IPS-11a (cell line): Measurements from ENCODE around the gene WDR59.
"Not testable (repeated sequence)": the region's sequence is repeated elsewhere in the genome, so short reads cannot be mapped to it uniquely, and the experiment has no call there.

Experiments
- H3K4me3 ChIP-seq: one replicate; pipeline ENCODE4 v1.5.1; 2013; ENCODE audit warnings: low read depth, low read length, control low read depth

WDR59 gene, protein sequence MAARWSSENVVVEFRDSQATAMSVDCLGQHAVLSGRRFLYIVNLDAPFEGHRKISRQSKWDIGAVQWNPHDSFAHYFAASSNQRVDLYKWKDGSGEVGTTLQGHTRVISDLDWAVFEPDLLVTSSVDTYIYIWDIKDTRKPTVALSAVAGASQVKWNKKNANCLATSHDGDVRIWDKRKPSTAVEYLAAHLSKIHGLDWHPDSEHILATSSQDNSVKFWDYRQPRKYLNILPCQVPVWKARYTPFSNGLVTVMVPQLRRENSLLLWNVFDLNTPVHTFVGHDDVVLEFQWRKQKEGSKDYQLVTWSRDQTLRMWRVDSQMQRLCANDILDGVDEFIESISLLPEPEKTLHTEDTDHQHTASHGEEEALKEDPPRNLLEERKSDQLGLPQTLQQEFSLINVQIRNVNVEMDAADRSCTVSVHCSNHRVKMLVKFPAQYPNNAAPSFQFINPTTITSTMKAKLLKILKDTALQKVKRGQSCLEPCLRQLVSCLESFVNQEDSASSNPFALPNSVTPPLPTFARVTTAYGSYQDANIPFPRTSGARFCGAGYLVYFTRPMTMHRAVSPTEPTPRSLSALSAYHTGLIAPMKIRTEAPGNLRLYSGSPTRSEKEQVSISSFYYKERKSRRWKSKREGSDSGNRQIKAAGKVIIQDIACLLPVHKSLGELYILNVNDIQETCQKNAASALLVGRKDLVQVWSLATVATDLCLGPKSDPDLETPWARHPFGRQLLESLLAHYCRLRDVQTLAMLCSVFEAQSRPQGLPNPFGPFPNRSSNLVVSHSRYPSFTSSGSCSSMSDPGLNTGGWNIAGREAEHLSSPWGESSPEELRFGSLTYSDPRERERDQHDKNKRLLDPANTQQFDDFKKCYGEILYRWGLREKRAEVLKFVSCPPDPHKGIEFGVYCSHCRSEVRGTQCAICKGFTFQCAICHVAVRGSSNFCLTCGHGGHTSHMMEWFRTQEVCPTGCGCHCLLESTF

DNA sequence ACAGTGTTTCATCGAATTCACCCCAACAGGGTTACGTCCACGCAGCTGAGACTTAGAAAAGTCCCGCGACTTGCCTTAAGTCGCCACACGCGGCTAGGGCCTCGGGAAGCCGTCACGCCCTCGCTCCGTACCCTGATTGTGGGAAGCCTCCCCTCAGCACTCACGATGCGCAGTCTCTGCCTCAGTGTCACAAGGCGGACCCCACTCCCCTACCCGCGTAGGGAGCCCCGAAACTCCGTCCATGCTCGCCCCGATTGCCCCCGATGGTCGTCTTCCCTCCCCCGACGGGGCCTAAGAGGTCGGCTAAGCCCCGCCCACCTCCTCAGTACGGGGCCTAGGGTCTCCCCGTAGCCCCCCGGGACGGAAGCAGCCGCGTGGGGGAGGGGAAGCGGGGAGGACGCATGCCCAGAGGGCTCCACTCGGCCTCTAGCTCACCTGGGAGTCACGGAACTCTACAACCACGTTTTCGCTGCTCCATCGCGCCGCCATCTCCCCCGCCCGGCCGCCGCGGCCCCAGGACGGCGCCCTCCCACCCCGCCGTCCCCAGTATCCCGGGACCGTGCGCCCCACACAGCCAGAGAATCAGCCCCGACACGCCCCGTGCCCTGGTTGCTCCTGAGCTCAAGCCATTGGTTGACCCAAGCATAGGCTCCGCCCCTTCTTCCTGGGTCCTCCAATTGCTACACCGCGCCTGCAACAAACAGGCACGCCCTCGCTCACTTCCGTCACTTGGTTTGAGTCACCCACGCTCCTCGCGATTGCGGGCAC is at the start of gene WDR59:
WDR59 (minus strand) TSS at position 595 of the 768 bp plus-strand sequence; CDS start at position 489, 106 bp downstream.
- H3K4me3 ChIP-seq, result peak within 1 kb of the TSS; percentile 78

DNA sequence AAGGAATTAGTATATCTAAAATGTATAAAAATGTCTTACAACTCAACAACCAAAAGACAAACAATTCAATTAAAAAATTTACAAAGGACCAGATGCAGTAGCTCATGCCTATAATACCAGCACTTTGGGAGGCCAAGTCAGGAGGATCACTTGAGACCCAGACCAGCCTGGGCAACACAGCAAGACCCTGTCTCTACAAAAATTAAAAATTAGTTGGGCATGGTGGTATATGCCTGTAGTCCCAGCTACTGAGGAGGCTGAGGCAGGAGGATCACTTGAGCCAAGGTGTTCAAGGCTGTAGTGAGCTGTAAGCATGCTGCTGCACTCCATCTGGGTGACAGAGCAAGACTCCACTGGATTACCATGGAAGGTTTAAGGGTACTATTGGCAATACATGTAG is 47.7 kb upstream of the WDR59 start:
- no peak overlapping the region for H3K4me3 ChIP-seq

DNA sequence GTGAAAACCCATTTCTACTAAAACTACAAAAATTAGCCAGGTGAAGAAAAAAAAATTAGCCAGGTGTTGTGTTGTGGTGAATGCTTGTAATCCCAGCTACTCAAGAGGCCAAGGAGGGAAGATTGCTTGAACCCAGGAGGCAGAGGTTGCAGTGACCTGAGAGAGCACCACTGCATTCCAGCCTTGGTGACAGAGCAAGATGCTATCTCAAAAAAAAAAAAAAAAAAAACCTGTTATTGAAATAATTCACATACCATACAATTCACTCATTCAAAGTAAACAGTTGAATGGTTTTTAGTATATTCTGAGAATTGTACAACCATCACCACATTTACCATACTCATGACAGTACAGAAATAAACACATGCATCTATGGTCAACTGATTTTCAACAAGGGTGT is 44.9 kb upstream of the WDR59 start:
- H3K4me3 ChIP-seq, result no peak overlapping the region

DNA sequence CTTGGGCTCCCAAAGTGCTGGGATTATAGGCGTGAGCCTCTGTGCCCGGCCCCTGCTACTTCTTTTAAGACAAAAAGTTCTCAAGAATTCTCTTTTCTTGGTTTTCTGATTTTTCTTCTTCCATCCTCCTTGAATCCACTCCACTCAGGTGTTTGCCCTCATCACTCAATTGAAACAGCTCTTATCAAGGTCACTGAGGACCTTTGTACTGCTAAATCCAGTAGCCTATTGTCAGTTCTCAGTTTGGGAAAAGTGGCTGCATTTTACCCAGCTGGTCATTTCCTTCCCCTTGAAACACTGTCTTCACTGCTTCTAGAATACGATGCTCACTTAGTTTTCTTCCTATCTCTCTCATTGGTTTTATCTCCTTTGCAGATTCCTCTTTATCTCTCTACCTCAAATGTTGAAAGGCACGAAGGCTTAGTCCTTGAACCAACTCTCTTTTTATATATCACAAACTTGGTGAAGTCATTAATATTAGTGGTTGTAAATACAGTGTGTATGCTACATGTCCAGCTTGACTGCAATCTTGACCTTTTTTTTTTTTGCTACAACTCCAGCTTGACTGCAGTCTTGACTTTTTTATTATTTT is 43.7 kb upstream of the WDR59 start:
- H3K4me3 ChIP-seq, result no peak overlapping the region

DNA sequence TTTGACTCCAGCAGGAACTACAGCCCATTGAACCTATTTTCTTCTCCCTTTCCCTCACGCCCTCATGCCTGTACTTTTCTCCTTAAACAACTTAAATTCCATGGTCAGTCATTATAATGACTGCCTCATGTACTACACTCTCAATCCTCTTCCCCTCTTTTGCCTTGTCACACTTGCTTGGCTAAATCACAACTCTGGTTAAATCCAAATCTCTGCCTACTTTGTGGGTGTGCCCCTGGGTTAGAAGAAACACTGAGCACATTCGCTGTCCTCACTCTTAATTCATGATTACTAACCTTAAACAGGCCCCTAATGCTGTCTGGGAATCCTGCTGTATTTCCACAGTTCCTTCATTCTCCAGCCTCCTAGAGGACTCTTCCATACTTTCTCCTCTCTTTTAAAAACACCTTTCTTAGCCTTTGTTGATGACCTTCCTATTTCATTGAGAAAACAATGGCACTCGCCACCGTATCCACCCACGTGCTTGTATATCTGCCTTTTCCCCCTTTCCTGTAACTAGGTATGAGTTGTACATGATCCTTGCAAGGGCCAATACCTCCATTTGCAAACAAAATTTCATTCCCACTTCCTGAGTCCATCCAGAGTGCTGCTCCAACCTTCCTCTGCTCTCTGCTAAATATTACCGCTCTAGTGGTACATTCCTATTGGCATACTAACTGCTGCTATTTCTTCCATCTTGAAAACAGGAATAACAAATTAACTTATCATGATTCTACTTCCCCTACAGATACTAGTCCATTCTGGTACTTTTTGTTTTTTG is 42.8 kb upstream of the WDR59 start:
- H3K4me3 ChIP-seq, result no peak overlapping the region

DNA sequence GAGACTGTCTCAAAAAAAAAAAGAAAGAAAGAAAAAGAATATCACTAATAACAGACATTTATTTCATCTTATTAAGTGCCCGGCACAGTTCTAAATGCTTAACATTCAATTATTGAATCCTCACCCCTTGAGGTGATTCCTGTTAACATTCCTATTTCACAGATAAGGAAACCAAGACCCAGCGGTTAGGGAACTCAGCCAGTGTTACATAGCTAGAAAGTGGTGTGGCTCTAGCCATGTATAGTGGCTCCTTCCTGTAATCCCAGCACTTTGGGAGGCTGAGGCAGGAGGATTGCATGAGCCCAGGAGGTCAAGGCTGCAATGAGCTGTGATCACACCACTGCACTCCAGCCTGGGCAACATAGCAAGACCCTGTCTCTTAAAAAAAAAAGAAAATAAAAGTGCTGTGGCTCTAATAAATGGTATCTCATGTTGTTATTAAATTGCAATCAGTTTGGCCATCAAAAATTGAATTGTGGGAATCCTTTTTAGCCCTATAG is 42.0 kb upstream of the WDR59 start:
- H3K4me3 ChIP-seq, result no peak overlapping the region

DNA sequence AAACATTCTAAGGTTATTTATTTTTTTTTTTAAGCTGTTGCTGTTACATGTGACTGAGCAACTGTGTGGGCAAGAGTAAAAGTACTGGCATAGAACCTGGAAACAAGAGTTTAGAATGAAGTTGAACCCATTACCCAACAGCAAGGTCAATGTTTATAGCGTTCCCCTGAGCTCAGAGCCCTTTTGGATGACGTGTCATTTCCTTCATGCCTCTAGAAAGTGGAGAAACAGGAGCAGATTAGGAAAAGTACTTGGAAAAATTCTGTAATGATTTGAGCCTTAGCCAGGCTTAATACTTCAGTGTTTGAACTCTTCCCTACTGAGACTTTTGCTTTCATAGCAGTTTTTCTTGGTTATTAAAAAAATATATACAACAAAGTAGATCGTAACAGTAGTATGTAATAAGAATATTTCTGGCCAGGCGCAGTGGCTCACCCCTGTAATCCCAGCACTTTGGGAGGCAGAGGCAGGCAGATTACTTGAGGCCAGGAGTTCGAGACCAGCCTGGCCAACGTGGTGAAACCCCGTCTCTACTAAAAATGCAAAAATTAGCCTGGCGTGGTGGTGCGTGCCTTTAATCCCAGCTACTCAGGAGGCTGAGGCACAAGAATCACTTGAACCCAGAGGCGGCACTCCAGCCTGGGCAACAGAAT is 41.4 kb upstream of the WDR59 start:
- not testable (repeated sequence) for H3K4me3 ChIP-seq

DNA sequence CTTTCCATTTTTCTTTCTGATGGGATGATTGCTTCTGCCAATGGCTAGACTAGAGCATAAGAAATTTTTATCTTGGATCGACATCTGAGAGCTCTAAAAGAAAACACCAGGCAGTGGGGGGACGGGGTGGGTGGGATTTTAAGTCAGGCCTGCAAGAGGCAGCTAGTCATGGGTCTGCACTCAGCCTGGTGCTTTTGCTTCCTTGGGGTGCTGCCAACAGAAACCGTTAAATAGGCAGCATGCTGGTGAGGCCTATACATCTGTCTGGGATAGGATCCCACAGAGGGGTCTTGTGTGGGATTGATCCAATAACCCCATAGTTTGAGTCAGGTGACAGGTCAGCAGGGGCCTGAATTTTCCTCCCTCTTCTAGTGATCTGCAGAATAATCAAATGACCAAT is 40.8 kb upstream of the WDR59 start:
- no peak overlapping the region for H3K4me3 ChIP-seq

DNA sequence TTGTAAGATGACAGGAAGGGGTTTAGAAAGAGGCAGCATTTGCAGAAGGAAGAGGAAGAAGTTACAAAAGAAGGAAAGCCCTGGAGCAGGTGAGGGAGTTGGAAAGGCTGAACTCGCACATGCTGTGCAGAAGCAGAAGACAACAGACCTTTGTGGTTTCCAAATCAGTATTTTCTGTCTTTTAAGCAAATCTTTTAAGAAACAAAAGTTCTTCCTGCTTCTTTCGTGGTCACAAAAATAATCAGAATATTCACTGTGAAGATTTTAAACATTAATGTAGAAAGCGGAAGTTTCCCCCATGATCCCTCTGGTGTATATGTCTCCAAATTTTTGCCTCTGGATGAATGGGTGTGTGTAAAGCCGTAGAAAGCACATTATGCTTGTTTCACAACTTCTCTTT is 39.7 kb upstream of the WDR59 start:
- no peak overlapping the region for H3K4me3 ChIP-seq

DNA sequence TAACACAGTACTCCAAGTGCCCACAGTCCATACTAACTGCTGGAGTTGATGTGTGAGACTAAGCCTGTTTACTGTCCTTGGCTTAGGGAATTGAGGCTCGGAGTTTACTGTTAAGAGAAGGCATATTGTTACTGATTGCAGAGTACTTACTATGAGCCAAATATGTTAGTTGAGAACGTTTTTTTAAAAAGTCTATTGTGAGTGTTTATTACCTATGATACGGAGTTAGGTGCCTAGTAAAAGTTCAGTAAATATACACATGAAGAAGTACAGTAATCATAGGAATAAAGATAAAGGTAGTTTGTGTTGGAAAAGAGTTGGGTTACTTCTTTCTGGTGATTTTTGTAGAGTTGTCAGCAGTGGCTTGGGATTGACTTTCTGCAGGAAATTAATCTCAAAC is 39.3 kb upstream of the WDR59 start:
- no peak overlapping the region for H3K4me3 ChIP-seq

DNA sequence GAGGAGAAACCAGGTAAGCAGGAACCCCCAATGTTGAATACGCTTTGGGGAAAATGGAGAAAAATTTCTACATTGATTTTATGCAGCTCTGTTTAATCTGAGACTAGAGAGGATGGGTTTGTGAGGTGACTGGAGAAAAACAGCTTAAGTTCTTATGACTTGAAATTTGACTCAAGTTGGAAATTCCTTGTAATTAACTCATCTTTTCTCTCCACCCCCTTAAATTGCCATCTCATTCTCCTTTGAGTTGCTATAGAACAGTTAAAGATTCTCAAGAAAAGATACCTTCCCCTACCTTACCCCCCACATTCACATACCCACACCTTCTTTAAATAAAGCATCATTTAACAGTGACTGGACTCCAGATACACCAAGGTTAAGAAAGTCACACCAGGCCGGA is 38.1 kb upstream of the WDR59 start:
- no peak overlapping the region for H3K4me3 ChIP-seq

DNA sequence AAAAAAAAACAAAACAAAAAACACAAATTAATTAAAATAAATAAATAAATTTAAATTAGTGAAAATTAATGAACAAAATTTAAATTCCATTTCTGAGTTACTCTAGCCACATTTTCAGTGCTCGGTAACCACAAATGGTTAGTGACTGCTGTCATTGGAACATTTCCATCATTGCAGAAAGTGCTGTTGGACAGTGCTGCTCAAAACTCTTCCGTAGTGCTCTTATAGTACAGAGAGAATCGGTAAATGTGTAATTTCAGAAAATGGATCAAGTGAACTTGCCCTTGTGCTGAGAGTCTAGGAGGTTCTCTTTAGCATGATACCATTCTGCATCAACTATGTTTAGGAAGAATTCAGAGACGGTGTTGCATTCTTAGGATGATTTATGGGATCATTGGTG is 37.6 kb upstream of the WDR59 start:
- H3K4me3 ChIP-seq, result no peak overlapping the region

DNA sequence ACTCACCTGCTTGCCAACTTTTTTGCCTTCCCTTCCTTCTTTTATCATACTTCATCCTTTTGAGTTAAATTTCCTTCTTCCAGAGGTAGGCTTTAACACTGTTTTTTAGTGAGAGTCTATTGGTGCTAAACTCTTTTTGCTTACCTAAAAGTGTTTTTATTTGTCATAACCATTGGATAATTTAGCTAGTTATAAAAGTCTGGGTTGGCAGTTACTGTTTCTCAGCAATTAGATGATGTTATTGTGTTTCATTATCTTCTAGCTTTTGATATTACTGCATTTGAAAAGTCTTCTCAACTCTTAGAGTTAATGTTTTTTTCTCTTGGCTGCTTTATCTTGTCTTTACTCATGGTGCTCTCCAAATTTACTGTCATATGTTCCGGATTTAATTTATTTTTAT is 36.5 kb upstream of the WDR59 start:
- no peak overlapping the region for H3K4me3 ChIP-seq

DNA sequence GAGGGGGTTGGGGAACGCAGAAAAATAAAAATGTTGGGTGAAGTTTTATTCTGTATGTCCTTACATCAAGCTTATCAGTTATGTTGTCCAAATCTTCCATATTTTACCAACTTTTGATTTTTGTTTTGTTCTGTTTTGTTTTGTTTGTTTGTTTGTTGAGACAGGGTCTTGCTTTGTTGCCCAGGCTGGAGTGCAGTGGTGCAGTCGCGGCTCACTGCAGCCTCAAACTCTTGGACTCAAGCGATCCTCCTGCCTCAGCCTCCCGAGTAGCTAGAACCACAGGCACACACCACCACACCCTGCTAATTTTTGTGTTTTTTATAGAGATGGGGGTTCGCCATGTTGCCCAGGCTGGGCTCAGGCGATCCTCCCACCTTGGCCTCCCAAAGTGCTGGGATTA is 34.7 kb upstream of the WDR59 start:
- no peak overlapping the region for H3K4me3 ChIP-seq

DNA sequence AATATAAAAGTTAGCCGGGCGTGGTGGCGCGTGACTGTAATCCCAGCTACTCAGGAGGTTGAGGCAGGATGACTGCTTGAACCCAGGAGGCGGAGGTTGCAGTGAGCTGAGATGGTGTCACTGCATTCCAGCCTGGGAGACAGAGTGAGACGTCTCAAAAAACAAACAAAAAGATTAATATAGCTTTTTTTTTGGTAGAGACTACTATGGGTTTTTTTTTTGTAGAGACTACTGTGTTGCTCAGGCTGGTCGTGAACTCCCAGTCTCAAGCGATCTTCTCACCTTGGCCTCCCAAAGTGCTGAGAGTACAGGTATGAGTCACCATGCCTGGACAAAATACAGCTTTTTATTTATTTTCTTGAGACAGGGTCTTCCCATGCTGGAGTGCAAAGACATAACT is 34.1 kb upstream of the WDR59 start:
- H3K4me3 ChIP-seq, result no peak overlapping the region

DNA sequence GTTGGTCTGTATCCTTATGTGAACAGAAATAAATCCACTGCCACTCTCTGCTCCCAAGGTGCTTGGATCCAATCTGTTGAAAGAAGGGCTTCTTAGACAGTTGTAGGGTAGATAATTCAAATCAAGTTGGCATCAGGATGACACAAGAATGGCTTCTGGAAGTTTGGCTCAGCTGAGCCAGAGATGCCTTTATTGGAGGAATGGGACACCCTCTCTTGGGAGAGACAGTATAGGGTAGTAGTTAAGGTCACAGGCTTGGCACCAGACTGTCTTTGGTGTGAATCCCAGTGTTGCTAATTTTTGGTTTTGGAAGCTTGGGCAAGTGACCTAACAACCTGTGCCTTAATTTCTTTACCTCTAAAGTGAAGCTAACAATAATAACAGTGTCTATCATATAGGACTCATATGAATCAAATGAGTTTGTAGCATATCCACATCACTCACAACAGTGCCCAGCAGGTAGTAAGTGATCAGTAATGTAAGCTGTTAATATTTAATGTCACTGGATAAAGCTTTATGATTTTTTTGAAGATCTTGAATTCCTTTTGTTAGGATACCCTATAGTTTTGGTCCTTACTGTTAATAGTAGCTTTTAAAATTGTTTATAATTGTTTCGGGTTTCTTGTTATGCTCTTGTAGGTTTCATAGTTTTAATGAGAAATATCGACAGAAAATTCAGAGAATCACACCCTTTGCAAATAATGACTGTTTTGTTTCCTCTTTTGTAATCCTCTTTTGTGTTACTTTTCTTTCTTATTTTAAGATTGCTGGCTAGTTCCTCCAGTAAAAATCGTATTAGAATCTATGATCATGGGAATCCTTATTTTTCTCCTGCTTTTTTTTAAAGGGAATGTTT is 33.0 kb upstream of the WDR59 start:
- no peak overlapping the region for H3K4me3 ChIP-seq

DNA sequence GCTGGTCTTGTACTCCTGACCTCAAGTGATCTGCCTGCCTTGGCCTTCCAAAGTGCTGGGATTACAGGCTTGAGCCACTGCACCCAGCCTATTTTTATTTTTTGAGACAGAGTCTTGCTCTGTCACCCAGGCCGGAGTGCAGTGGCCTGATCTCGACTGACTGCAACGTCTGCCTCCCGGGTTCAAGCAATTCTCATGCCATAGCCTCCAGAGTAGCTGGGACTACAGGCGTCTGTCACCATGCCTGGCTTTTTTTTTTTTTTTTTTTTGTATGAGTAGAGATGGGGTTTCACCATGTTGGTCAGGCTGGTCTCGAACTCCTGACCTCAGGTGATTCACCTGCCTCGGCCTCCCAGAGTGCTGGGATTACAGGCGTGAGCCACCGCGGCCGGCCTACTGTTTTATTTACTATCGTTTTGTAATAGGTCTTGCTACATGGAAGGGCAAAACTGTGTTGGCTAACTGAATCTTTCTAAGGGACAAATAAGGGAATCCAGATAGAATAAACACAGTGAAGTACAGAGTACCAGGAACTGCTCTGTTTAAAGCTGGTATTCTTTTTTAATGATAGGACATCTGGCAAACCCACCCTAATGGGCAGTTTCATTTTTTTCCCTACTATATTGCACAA is 31.6 kb upstream of the WDR59 start:
- H3K4me3 ChIP-seq, result not testable (repeated sequence)

DNA sequence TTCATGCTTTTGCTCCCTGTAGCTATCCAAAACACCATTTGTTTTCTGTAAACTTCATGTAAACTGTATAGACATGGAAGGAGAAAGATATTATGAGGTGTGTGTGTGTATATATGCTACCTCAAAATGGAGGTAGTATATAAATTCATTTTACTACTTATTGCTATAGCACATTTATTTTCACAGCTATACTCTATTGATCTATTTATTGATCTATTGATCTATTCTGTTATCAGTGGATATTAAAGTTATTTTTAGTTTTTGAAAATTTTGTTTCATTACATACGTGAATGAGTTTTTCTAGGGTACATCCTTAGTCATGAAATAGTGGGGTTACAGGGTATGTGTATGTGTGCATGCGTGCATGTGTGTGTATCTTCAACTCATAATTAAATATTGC is 29.4 kb upstream of the WDR59 start:
- H3K4me3 ChIP-seq, result no peak overlapping the region
